Measurements from ENCODE around the gene UBXN7.
"Not testable (repeated sequence)": the region's sequence is repeated elsewhere in the genome, so short reads cannot be mapped to it uniquely, and the experiment has no call there.

UBXN7 gene

DNA sequence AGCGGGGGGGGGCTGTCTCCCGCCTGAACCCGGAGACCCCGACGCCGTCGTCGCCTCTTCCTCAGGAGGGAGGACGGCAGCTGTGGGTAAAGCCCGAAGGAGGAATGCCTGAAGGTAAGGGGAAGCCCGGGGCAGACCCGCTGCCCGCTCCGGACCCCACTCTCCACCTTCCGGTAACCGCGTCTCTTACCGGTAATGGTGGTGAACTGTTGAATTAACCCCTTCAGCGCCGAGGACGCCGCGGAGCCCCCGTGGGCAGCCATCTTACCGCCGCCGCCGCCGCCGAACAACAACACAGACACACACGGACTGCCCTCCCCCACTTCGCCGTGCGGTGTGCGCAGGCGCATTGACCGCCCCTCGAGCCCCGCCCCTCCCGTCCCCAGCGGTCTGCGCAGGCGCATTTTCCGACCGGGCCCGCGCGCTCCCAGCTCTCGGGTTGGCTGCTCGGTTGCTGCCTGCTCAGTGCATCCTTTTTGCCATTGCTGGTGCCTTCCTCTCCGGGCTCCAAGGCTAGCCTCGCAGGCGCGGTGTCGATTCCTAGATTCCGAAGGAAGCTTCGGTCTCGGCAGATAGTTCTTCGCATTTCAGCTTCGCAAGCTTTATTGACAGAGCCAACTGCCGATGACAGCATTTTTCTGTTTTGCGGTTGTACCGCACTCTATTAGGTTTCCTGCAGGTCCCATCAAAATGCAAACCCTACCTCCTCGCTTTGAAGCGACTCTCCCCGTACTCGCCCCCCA lies at the start of gene UBXN7:
Gene UBXN7 (minus strand): TSS at position 291 of the 743 bp plus-strand sequence. CDS start 28 bp downstream, at position 263.
- peak; percentile 99 for DNase-seq

DNA sequence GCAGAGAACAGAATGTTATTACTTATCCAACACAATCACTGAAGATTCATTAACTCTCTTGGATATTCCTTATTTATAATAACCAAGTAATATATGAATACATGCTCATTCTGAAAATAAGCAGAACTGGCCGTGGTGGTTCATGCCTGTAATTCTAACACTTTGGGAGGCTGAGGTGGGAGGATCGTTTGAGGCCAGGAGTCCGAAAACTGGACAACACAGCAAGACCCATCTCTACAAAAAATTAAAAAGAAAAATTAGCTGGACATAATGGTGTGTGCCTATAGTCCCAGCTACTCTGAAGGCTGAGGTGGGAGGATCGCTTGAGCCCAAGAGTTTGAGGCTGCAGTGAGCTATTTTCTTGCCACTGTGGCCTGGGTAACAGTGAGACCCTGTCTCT lies 45.5 kb upstream of the UBXN7 start:
- DNase-seq = no peak

DNA sequence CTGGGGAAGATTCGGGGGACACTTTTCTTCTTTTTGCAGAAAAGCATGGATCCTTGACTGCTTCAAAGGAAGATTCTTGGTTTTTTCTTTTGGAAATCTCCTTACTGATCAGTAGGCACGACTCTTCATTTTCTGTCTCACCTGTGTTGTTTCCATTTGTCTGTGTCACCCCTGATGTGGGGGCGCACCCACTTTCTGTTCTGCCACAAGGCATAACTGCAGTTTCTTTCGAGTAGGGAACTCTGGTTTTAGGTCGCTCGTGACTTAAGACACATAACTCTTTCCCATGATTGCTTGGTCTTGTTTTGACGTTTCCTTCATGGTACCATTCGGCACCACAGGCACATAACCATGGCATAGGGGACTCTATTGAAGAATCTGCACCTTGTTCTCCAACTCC lies 40.1 kb upstream of the UBXN7 start:
- no peak for DNase-seq

- no peak for DNase-seq
These were observed 39.3 kb upstream of the UBXN7 start for GRCh38 chr3:196471551-196471950.

GRCh38 chr3:196470182-196470581 lies 38.0 kb upstream of the UBXN7 start:
- not testable (repeated sequence) for DNase-seq

GRCh38 chr3:196463804-196464203 lies 31.6 kb upstream of the UBXN7 start:
- no peak for DNase-seq

DNA sequence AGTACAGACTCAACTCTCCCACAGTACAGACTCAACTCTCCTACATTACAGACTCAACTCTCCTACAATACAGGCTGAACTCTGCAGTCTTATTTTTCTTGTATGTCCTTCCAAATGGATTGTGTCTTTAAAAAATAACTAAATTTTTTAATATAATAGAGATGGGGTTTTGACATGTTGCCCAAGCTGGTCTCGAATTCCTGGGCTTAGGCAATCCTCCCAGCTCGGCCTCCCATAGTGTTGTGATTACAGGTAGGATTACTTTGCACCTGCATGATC lies 31.2 kb upstream of the UBXN7 start:
- DNase-seq = no peak

DNA sequence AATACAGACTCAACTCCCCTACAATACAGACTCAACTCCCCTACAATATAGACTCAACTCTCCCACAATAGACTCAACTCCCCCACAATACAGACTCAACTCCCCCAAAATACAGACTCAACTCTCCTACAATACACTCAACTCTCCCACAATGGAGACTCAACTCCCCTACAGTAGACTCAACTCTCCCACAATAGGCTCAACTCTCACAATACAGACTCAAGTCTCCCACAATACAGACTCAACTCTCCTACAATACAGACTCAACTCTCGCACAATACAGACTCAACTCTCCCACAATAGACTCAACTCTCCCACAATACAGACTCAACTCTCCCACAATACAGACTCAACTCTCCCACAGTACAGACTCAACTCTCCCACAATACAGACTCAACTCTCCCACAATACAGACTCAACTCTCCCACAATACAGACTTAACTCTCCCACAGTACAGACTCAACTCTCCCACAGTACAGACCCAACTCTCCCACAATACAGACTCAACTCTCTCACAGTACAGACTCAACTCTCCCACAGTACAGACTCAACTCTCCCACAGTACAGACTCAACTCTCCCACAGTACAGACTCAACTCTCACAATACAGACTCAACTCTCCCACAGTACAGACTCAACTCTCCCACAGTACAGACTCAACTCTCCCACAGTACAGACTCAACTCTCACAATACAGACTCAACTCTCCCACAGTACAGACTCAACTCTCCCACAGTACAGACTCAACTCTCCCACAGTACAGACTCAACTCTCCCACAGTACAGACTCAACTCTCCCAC lies 30.7 kb upstream of the UBXN7 start:
- DNase-seq = not testable (repeated sequence)

DNA sequence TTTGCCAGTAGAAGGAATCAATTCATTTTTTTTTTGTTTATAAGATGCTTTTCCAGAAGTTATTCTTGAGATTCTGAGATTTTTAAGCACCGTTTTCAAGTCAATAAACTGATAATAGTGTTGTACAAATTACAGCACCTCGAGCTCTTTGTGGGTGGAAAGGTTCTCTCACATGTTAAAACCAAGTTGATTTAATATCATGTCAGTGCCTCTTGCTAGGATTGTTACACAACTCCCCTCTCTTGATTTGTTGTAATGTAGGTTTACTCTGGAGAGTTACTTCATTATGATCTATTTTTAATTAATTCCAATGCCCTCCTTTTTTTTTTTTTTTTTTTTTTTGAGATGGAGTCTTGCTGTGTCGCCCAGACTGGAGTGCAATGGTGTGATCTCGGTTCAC lies 25.8 kb upstream of the UBXN7 start:
- DNase-seq = no peak

- not testable (repeated sequence) for DNase-seq
These were observed 25.2 kb upstream of the UBXN7 start for GRCh38 chr3:196457470-196457869.

- DNase-seq = no peak
These were observed 22.7 kb upstream of the UBXN7 start for GRCh38 chr3:196454935-196455334.

DNA sequence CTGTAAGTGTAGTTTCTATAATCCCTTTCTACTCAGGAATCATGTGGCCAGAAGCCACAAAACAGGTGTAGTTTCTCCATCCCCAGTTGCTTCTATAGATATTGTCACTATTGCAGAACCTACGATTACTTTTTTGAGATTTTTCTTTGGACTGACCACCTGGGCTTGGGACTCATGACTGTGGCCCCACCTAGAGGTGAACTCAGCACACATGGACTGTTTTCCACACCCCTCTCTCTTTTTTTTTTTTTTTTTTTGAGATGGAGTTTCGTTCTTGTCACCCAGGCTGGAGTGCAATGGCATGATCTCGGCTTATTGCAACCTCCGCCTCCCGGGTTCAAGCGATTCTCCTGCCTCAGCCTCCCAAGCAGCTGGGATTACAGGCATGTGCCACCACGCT lies 13.2 kb upstream of the UBXN7 start:
- not testable (repeated sequence) for DNase-seq

DNA sequence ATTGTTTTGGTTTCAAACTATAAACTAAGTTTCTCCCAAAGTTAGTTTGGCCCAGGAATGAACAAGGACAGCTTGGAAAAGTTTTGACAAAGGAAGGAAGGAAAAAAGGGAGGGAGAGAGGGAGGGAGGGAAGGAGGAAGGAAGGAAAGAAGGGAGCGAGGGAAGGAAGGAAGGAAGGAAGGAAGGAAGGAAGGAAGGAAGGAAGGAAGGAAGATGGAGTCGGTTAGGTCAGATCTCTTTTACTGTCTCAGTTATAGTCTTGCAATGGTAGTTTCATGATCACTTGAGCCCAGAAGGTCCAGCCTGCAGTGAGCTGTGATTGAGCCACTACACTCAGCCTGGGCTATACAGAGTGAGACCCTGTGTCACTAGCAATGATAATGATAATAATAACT lies 12.3 kb upstream of the UBXN7 start:
- DNase-seq = no peak

DNA sequence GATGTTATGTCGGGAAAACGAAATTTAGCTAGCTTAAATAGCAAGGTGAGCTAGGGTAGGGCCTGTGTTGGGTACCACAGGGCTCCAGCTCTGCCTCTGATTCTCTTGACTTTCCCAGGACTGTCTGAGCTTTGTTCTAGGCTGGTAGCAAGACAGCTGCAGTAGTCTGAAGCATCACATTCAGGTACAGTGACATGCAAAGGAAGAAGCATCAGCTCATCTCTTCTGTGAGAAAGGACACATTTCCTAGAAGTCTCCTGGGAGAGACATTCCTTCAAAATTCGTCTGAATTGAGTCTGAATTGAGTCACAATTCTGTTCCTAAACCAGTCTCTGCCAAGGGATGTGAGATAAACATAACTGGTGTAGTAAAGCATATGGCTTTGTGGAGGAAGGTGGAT lies 8.5 kb upstream of the UBXN7 start:
- no peak for DNase-seq

- DNase-seq = no peak
These were observed 7.9 kb upstream of the UBXN7 start for GRCh38 chr3:196440041-196440537.

DNA sequence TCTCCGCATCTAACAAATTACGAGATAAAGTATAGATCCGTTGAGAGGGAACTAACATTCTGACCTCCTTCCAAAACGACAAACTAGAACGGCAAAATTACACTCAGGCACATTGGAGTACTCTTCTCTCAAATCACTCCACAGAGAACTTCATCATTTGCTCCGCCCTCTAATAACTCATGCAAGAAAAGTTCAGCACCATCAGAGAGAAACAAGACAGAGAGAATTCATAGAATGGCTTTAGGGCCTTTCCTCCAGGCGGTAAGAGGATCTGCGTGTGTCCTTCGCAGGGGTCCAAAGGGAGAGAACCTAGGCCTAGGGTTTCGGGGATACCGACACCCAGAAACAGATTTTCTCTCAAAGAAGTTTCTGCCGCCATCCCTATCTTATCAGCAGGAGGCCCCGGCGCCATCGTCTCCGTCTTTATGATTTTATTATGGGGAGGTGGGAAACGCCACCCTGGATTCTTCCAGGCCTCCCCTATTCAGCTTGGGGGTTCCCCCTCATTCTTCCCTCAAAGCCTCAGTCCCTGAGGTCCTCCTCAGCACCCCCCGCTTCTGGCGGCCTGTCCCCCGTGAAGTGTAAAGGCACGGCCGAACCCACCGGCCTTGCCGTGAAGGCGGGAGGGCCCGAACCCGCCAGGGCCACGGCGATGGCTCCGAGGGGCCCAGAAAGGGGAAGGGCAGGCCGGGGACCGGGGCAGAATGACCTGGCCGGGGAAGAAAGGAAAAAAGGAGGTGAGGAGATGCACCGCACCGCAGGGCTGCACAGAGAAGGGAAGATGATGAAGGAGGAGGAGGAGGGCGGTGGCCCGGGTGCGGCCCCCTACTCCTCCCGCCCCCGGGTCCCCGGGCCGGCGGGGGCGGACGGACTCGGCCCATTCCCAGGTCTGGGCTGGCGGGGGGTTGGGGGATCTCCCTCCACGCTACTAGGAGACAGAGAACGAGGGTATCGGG lies 768 bp downstream of the UBXN7 start:
- peak; percentile 90 for DNase-seq

GRCh38 chr3:196428041-196428440 lies 4.2 kb downstream of the UBXN7 start:
- no peak for DNase-seq

DNA sequence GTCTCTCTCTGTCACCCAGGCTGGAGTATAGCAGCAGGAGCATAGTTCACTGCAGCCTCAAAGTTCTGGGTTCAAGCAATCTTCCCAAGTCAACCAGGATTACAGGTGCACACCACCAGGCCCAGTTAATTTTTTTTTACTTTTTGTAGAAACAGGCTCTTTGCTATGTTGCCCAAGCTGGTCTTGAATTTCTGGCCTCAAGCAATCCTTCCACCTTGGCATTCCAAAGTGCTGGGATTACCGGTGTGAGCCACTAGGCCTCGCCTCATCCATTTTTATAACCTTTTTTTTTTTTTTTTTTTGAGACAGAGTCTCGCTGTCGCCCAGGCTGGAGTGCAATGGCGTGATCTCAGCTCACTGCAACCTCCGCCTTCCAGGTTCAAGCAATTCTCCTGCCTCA lies 7.8 kb downstream of the UBXN7 start:
- DNase-seq = not testable (repeated sequence)

DNA sequence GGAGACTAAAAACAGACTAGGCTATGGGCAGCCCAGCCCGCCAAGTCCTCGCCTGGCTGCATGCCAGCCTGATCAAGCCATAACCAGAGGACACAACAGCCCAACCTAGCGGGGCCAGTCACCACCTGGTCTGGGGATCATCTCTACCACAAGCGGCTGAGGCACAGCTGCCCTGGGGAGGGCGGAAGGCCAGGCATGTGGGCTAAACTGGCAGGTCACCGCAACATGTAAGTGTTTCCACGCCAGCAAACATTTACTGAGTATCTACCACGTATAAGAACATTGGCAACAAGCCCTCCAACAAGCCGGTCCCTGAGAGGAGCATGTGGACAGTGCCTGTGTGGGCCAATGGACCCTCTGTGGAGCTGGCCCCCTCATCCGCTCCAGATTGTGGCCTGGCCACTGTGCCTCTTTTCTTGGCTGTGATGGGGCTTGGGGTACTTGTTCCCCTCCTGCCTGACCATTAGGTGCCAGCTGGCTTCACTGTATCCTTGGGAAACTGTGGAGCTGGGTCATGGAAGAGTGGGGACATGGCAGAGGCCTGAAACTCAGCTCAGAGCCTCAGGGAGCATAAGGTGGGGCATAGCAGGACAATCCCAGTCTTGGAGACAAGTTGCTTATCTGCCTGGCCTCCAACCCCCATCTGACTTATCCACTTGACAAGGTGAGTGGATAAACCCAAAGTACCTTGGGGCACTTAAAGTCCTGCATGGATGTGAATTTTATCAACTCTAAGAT lies 9.0 kb downstream of the UBXN7 start:
- DNase-seq = peak; percentile 28

DNA sequence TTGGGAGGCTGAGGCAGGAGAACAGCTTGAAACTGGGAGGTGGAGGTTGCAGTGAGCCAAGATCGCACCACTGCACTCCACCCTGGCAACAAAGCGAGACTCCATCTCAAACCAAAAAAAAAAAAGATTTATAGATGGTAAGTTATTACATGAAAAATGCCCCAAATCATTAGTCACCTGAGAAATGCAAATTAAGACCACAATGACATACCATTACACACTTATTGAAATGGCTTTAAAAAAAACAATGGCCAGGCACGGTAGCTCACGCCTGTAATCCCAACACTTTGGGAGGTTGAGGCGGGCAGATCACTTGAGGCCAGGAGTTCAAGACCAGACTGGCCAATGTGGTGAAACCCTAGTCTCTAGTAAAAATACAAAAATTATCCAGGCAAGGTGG lies 10.6 kb downstream of the UBXN7 start:
- DNase-seq = not testable (repeated sequence)

- no peak for DNase-seq
These were observed 12.8 kb downstream of the UBXN7 start for GRCh38 chr3:196419386-196419785.

- DNase-seq = no peak
These were observed 13.6 kb downstream of the UBXN7 start for GRCh38 chr3:196418601-196419000.

All from DMS79 treated with DMSO at 0.1 percent for 48 hours (cell line).